Omental fat pad (tissue), 4 donors: ENCODE data around the gene ZNF341. TPM values are rescaled to one million over a fixed set of nuclear protein-coding genes. Genes with fewer than 3 reads are reported as not detected.

Source experiments
- ATAC-seq: fragments of 150-250 bp; one replicate; pipeline ENCODE4 v1.9.1; 2016; ENCODE audit warnings: mild to moderate bottlenecking, moderate library complexity; ENCODE audit not compliant: low FRiP score
- DNase-seq: peaks from one replicate; pipeline ENCODE4 v3.0.0-alpha.2; 2019; ENCODE audit warnings: low spot score
- CTCF ChIP-seq, 3 donors: fragments of 450-650 bp; IDR thresholded peaks; one replicate each; pipeline ENCODE4 v1.5.1; 2016 to 2017; ENCODE audit warnings: antibody characterized with exemption in 3 of 3, mild to moderate bottlenecking in 3 of 3, moderate library complexity in 2 of 3
- total RNA-seq, 4 donors: library from RNA; depleted of rRNA; stranded (reverse); fragments of >200 nt; gene quantifications; one replicate each; pipeline ENCODE4 v1.1.0, GENCODE V29; 2016

The ZNF341 gene
- total RNA-seq, 4 donors from 2014 or later: 1.6 to 2.3 (median 2.0) TPM

GRCh38 chr20:33835615-33836172, 103.9 kb downstream of the ZNF341 start:
- DNase-seq: no peak

GRCh38 chr20:33836277-33836676, 104.5 kb downstream of the ZNF341 start:
- no peak for TF ChIP-seq CTCF (IDR thresholded peaks at IDR 0.05)
- ATAC-seq (no peak), DNase-seq (no peak)

More at GRCh38 chr20:33835615-33836172, 103.9 kb downstream of the ZNF341 start:
- no peak for TF ChIP-seq CTCF (IDR thresholded peaks at IDR 0.05)
- ATAC-seq: no peak

- no peak for TF ChIP-seq CTCF (IDR thresholded peaks at IDR 0.05)
These were observed 105.5 kb downstream of the ZNF341 start for GRCh38 chr20:33837096-33837830.

GRCh38 chr20:33838035-33838864, 106.5 kb downstream of the ZNF341 start:
- no peak for DNase-seq
- ATAC-seq: no peak
- TF ChIP-seq CTCF (IDR thresholded peaks at IDR 0.05): no peak

More at GRCh38 chr20:33837096-33837830, 105.5 kb downstream of the ZNF341 start:
- ATAC-seq: no peak
- no peak for DNase-seq

GRCh38 chr20:33839591-33839990, 107.8 kb downstream of the ZNF341 start:
- DNase-seq: no peak
- no peak for TF ChIP-seq CTCF (IDR thresholded peaks at IDR 0.05)
- no peak for ATAC-seq

GRCh38 chr20:33840160-33840559, 108.4 kb downstream of the ZNF341 start:
- ATAC-seq (no peak), DNase-seq (no peak)
- TF ChIP-seq CTCF (IDR thresholded peaks at IDR 0.05): no peak
